Measurements from ENCODE around the gene MECP2. TPM values are rescaled to one million over a fixed set of nuclear protein-coding genes. Genes with fewer than 3 reads are reported as not detected.

The MECP2 gene
- total RNA-seq, 2 experiments from 2014 or later = 81.1 to 84.5 TPM

- H3K4me3 Mint-ChIP-seq = no peak overlapping the region
- H3K36me3 Mint-ChIP-seq = peaks cover 29% of the 10 kb centered on the region
- H3K27me3 Mint-ChIP-seq = no peaks in the 10 kb centered on the region
- DNase-seq = no peak
- CTCF ChIA-PET = interaction anchor here (2.9 kb wide), 1 partner anchor 34 kb away, joined by 9 read pairs; no protein-coding TSS in a partner anchor
- peak overlapping the region; percentile 77 for H3K27ac Mint-ChIP-seq
- H3K9me3 Mint-ChIP-seq (ENCODE audit: low read depth) = no peaks in the 10 kb centered on the region
- peaks cover 27% of the 10 kb centered on the region for H3K4me1 Mint-ChIP-seq
- ATAC-seq = no peak
Measured at GRCh38 chrX:154046940-154047610, 50.4 kb downstream of the MECP2 start.

- Mint-ChIP-seq H3K4me1 (peaks cover 24% of the 10 kb centered on the region), H3K27ac (no peak overlapping the region), H3K27me3 (no peaks in the 10 kb centered on the region), H3K36me3 (peaks cover 29% of the 10 kb centered on the region), H3K9me3 (ENCODE audit: low read depth) (no peaks in the 10 kb centered on the region), H3K4me3 (no peak overlapping the region)
- CTCF ChIA-PET = interaction anchor here (0.9 kb wide), 1 partner anchor 261 kb away, joined by 3 read pairs; no protein-coding TSS in a partner anchor
- no peak for DNase-seq
- no peak for ATAC-seq
Measured at GRCh38 chrX:154046031-154046781, 51.3 kb downstream of the MECP2 start.

DNA sequence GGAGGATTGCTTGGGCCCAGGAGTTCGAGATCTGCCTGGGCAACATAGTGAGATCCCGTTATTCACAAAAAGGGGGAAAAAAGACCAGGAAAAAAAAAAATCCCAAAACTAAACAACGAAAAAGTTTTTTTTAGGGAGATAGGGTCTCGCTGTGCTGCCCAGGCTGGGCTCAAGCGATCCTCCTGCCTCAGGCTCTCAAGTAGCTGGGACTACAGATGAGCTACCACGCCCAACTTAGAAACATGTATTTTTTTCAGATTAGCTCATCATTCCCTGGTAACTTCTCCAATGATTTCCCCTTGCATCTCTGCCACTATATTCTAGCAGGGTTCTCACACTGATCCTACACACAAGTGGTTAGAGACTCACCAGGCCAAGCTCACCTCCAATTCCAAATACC lies 53.4 kb downstream of the MECP2 start:
- no peak overlapping the region for H3K27ac Mint-ChIP-seq

GRCh38 chrX:154043003-154043763 lies 54.3 kb downstream of the MECP2 start:
- DNase-seq (no peak), ATAC-seq (no peak)
- Mint-ChIP-seq H3K9me3 (ENCODE audit: low read depth) (no peaks in the 10 kb centered on the region), H3K36me3 (peaks cover 25% of the 10 kb centered on the region), H3K4me3 (no peak overlapping the region), H3K4me1 (peaks cover 31% of the 10 kb centered on the region), H3K27ac (no peak overlapping the region), H3K27me3 (no peaks in the 10 kb centered on the region)
- CTCF ChIA-PET = no interaction called here

More for the DNA sequence above, 53.4 kb downstream of the MECP2 start:
- Mint-ChIP-seq H3K36me3 (peaks cover 29% of the 10 kb centered on the region), H3K27me3 (no peaks in the 10 kb centered on the region), H3K4me1 (peaks cover 27% of the 10 kb centered on the region), H3K4me3 (no peak overlapping the region), H3K9me3 (ENCODE audit: low read depth) (no peaks in the 10 kb centered on the region)
- DNase-seq = no peak
- CTCF ChIA-PET = no interaction called here
- no peak for ATAC-seq

- H3K9me3 Mint-ChIP-seq (ENCODE audit: low read depth) = no peaks in the 10 kb centered on the region
- H3K27me3 Mint-ChIP-seq = no peaks in the 10 kb centered on the region
- ATAC-seq (no peak), DNase-seq (no peak)
- peaks cover 16% of the 10 kb centered on the region for H3K36me3 Mint-ChIP-seq
- no peak overlapping the region for H3K4me3 Mint-ChIP-seq
- CTCF ChIA-PET = interaction anchor here (0.7 to 1.5 kb wide), 2 partner anchors 23 to 49 kb away, joined by 3 to 6 read pairs; no protein-coding TSS in a partner anchor
- H3K27ac Mint-ChIP-seq = no peak overlapping the region
- peaks cover 32% of the 10 kb centered on the region for H3K4me1 Mint-ChIP-seq
Measured at GRCh38 chrX:154040863-154041262, 56.7 kb downstream of the MECP2 start.

GRCh38 chrX:154040307-154040756 lies 57.2 kb downstream of the MECP2 start:
- H3K27ac Mint-ChIP-seq = peak overlapping the region; percentile 54
- ATAC-seq = no peak

DNA sequence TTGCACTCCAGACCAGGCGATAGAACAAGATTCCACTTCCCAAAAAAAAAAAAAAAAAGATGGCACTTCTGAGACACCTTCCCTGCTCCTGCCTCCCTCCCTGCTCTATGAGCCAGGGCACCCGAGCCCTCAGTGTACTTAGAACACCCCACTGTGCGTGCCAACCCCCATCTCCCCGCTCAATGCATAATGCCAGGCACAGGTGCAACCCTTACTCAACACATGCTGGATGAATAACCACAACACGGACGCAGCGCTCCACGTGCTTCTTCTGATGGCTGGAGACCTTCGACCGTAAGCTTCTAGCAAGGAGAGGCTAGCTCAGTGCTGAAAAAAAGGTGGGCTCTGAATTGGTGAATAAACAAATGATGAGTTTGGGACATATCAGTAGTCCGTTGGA lies 57.9 kb downstream of the MECP2 start:
- CTCF ChIA-PET = no interaction called here
- DNase-seq (no peak), ATAC-seq (no peak)
- peaks cover 34% of the 10 kb centered on the region for H3K4me1 Mint-ChIP-seq
- H3K9me3 Mint-ChIP-seq (ENCODE audit: low read depth) = no peaks in the 10 kb centered on the region
- peaks cover 13% of the 10 kb centered on the region for H3K36me3 Mint-ChIP-seq
- no peak overlapping the region for H3K27ac Mint-ChIP-seq
- no peak overlapping the region for H3K4me3 Mint-ChIP-seq
- no peaks in the 10 kb centered on the region for H3K27me3 Mint-ChIP-seq

More at GRCh38 chrX:154040307-154040756, 57.2 kb downstream of the MECP2 start:
- H3K27me3 Mint-ChIP-seq = no peaks in the 10 kb centered on the region
- no peaks in the 10 kb centered on the region for H3K9me3 Mint-ChIP-seq (ENCODE audit: low read depth)
- no peak overlapping the region for H3K4me3 Mint-ChIP-seq
- H3K4me1 Mint-ChIP-seq = peaks cover 32% of the 10 kb centered on the region
- DNase-seq = no peak
- CTCF ChIA-PET = interaction anchor here (0.7 to 1.5 kb wide), 2 partner anchors 9 to 22 kb away, joined by 3 to 6 read pairs; no protein-coding TSS in a partner anchor
- peaks cover 13% of the 10 kb centered on the region for H3K36me3 Mint-ChIP-seq

- Mint-ChIP-seq H3K27me3 (no peaks in the 10 kb centered on the region), H3K9me3 (ENCODE audit: low read depth) (no peaks in the 10 kb centered on the region), H3K4me3 (no peak overlapping the region), H3K36me3 (peaks cover 10% of the 10 kb centered on the region), H3K27ac (no peak overlapping the region), H3K4me1 (peaks cover 34% of the 10 kb centered on the region)
- DNase-seq (no peak), ATAC-seq (no peak)
- CTCF ChIA-PET = no interaction called here
Measured at GRCh38 chrX:154038656-154039055, 58.9 kb downstream of the MECP2 start.

DNA sequence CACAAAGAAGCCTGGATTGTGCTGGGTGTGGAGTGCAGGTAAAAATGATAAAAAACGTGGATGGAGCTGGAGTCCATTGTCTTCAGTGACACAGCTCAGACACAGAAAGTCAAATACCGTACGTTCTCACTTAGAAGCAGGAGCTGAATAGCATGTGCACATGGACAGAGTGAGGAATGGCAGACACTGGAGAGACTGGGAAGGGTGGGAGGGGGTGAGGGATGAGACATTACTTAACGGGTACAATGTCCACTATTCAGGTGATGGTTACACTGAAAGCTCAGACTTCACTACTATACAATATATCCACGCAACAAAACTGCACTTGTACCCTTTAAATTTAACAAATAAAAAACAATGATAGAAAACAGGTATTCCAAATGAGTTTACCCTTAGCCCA lies 59.8 kb downstream of the MECP2 start:
- Mint-ChIP-seq H3K9me3 (ENCODE audit: low read depth) (no peaks in the 10 kb centered on the region), H3K27ac (no peak overlapping the region), H3K36me3 (peaks cover 11% of the 10 kb centered on the region)

DNA sequence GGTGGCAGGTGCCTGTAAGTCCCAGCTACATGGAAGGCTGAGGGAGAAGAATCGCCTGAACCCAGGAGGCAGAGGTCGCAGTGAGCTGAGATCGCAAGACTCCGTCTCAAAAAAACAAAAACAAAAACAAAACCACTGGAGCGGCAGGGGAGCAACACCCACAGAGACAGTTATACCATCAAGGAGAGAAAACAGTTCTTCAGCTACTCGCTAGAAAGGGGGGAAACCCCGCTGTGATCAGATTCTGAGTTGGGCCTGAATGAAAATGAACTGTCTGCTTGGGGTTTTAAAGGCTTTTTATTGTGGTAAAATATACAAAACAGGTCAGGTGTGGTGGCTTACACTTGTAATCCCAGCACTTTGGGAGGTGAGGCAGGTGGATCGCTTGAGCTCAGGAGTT lies 61.0 kb downstream of the MECP2 start:
- no peak overlapping the region for H3K4me3 Mint-ChIP-seq
- peak; percentile 58 for ATAC-seq
- peak overlapping the region; percentile 54 for H3K27ac Mint-ChIP-seq
- CTCF ChIA-PET = interaction anchor here (1.4 kb wide), 1 partner anchor 16 kb away, joined by 3 read pairs; no protein-coding TSS in a partner anchor
- no peaks in the 10 kb centered on the region for H3K9me3 Mint-ChIP-seq (ENCODE audit: low read depth)
- H3K4me1 Mint-ChIP-seq = peaks cover 27% of the 10 kb centered on the region
- no peaks in the 10 kb centered on the region for H3K27me3 Mint-ChIP-seq
- peaks cover 17% of the 10 kb centered on the region for H3K36me3 Mint-ChIP-seq
- peak; percentile 44 for DNase-seq

More for the DNA sequence above, 59.8 kb downstream of the MECP2 start:
- Mint-ChIP-seq H3K4me1 (peaks cover 30% of the 10 kb centered on the region), H3K4me3 (no peak overlapping the region), H3K27me3 (no peaks in the 10 kb centered on the region)
- DNase-seq (no peak), ATAC-seq (no peak)
- CTCF ChIA-PET = interaction anchor here (0.7 to 1.4 kb wide), 2 partner anchors 15 to 29 kb away, joined by 3 to 6 read pairs; no protein-coding TSS in a partner anchor

- CTCF ChIA-PET = interaction anchor here (1.5 kb wide), 1 partner anchor 20 kb away, joined by 4 read pairs; no protein-coding TSS in a partner anchor
- DNase-seq (no peak), ATAC-seq (no peak)
- H3K27ac Mint-ChIP-seq = no peak overlapping the region
- no peak overlapping the region for H3K4me3 Mint-ChIP-seq
- no peaks in the 10 kb centered on the region for H3K27me3 Mint-ChIP-seq
- H3K4me1 Mint-ChIP-seq = peaks cover 15% of the 10 kb centered on the region
- peaks cover 16% of the 10 kb centered on the region for H3K36me3 Mint-ChIP-seq
- H3K9me3 Mint-ChIP-seq (ENCODE audit: low read depth) = no peaks in the 10 kb centered on the region
Measured at GRCh38 chrX:154033848-154034247, 63.7 kb downstream of the MECP2 start.

DNA sequence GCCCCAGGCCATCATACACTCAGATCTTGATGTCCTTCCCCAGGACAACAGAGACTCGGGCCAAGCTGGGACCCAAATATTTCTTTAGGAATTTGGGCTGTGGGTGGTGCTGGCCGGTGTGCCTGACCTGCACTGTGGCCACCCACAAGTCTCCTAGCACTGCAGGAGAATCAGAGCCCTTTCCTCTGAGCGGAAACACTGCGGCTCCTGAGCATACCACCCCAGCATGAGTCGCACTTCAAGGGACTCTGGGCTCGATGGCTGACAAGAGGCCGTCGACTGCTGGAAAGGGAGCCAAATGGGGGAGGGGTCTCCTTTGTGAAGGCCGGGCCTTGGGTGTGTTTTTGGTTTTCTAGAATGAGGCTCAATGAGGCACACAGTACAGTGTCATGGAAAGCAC lies 64.9 kb downstream of the MECP2 start:
- H3K27ac Mint-ChIP-seq = no peak overlapping the region
- ATAC-seq (no peak), DNase-seq (no peak)
- CTCF ChIA-PET = interaction anchor here (1.5 kb wide), 1 partner anchor 19 kb away, joined by 4 read pairs; no protein-coding TSS in a partner anchor
- peaks cover 13% of the 10 kb centered on the region for H3K4me1 Mint-ChIP-seq
- H3K36me3 Mint-ChIP-seq = peaks cover 17% of the 10 kb centered on the region
- H3K4me3 Mint-ChIP-seq = no peak overlapping the region
- H3K27me3 Mint-ChIP-seq = no peaks in the 10 kb centered on the region
- H3K9me3 Mint-ChIP-seq (ENCODE audit: low read depth) = no peaks in the 10 kb centered on the region

DNA sequence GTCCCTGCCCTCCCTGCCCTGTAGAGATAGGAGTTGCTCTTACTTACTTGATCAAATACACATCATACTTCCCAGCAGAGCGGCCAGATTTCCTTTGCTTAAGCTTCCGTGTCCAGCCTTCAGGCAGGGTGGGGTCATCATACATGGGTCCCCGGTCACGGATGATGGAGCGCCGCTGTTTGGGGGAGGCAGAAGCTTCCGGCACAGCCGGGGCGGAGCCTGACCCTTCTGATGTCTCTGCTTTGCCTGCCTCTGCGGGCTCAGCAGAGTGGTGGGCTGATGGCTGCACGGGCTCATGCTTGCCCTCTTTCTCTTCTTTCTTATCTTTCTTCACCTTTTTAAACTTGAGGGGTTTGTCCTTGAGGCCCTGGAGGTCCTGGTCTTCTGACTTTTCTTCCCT lies 65.4 kb downstream of the MECP2 start:
- Mint-ChIP-seq H3K36me3 (peaks cover 17% of the 10 kb centered on the region), H3K4me3 (no peak overlapping the region)

More for the DNA sequence above, 65.4 kb downstream of the MECP2 start:
- Mint-ChIP-seq H3K4me1 (peaks cover 11% of the 10 kb centered on the region), H3K9me3 (ENCODE audit: low read depth) (no peaks in the 10 kb centered on the region), H3K27ac (no peak overlapping the region), H3K27me3 (no peaks in the 10 kb centered on the region)
- CTCF ChIA-PET = no interaction called here
- ATAC-seq (no peak), DNase-seq (no peak)
